ENCODE results near the gene NACA2.

NACA2 gene

GRCh38 chr17:61591018-61591417, at the start of gene NACA2:
NACA2 (minus strand) TSS chr17:61591219; CDS start chr17:61591180, 39 bp downstream.
- no peak for TF ChIP-seq CTCF (IDR thresholded peaks at IDR 0.05; ENCODE audit: low read depth, low read length)
- Histone ChIP-seq H3K36me3 (no peaks in the 10 kb centered on the region), H3K27me3 (ENCODE audit: insufficient read depth, low read depth, severe bottlenecking) (no peaks in the 10 kb centered on the region), H3K4me3 (ENCODE audit: low read depth, low read length) (no peak within 1 kb of the TSS), H3K9me3 (ENCODE audit: severe bottlenecking) (no peaks in the 10 kb centered on the region), H3K27ac (no peak within 1 kb of the TSS)
- DNase-seq = no peak

- Histone ChIP-seq H3K9me3 (ENCODE audit: severe bottlenecking) (peaks cover 8% of the 10 kb centered on the region), H3K36me3 (no peaks in the 10 kb centered on the region), H3K27me3 (ENCODE audit: insufficient read depth, low read depth, severe bottlenecking) (no peaks in the 10 kb centered on the region), H3K27ac (no peak overlapping the region), H3K4me3 (ENCODE audit: low read depth, low read length) (no peak overlapping the region)
- no peak for DNase-seq
- TF ChIP-seq CTCF (IDR thresholded peaks at IDR 0.05; ENCODE audit: low read depth, low read length) = no peak
Observed at GRCh38 chr17:61639818-61640217, 48.8 kb upstream of the NACA2 start.

- DNase-seq = no peak
- Histone ChIP-seq H3K4me3 (ENCODE audit: low read depth, low read length) (no peak overlapping the region), H3K27ac (no peak overlapping the region), H3K9me3 (ENCODE audit: severe bottlenecking) (peaks cover 8% of the 10 kb centered on the region), H3K27me3 (ENCODE audit: insufficient read depth, low read depth, severe bottlenecking) (no peaks in the 10 kb centered on the region), H3K36me3 (no peaks in the 10 kb centered on the region)
- no peak for TF ChIP-seq CTCF (IDR thresholded peaks at IDR 0.05; ENCODE audit: low read depth, low read length)
Observed at GRCh38 chr17:61638087-61638486, 47.1 kb upstream of the NACA2 start.

GRCh38 chr17:61635913-61636432, 45.0 kb upstream of the NACA2 start:
- no peaks in the 10 kb centered on the region for H3K36me3 ChIP-seq
- peaks cover 8% of the 10 kb centered on the region for H3K9me3 ChIP-seq (ENCODE audit: severe bottlenecking)
- H3K27me3 ChIP-seq (ENCODE audit: insufficient read depth, low read depth, severe bottlenecking) = no peaks in the 10 kb centered on the region
- peak; percentile 72 for DNase-seq
- peak; percentile 72 for TF ChIP-seq CTCF (IDR thresholded peaks at IDR 0.05; ENCODE audit: low read depth, low read length)
- no peak overlapping the region for H3K4me3 ChIP-seq (ENCODE audit: low read depth, low read length)
- H3K27ac ChIP-seq = no peak overlapping the region

GRCh38 chr17:61634942-61635538, 44.0 kb upstream of the NACA2 start:
- Histone ChIP-seq H3K4me3 (ENCODE audit: low read depth, low read length) (no peak overlapping the region), H3K36me3 (no peaks in the 10 kb centered on the region), H3K9me3 (ENCODE audit: severe bottlenecking) (peaks cover 8% of the 10 kb centered on the region), H3K27ac (no peak overlapping the region), H3K27me3 (ENCODE audit: insufficient read depth, low read depth, severe bottlenecking) (no peaks in the 10 kb centered on the region)
- DNase-seq = no peak
- no peak for TF ChIP-seq CTCF (IDR thresholded peaks at IDR 0.05; ENCODE audit: low read depth, low read length)
